ENCODE results near the gene ZNF717.
"Not testable (repeated sequence)": the region's sequence is repeated elsewhere in the genome, so short reads cannot be mapped to it uniquely, and the experiment has no call there.

ZNF717 gene

GRCh38 chr3:75785081-75785755 is at the start of gene ZNF717:
ZNF717 (minus strand) TSS chr3:75785549; CDS start chr3:75783362, 2,187 bp downstream.
- peak; percentile 69 to 88 (median 82) for DNase-seq

- not testable (repeated sequence) for DNase-seq
These were observed 45.7 kb upstream of the ZNF717 start for GRCh38 chr3:75831076-75831475.

GRCh38 chr3:75818019-75818418 is 32.7 kb upstream of the ZNF717 start:
- DNase-seq = not testable (repeated sequence)

- DNase-seq = not testable (repeated sequence)
These were observed 31.2 kb upstream of the ZNF717 start for GRCh38 chr3:75816287-75817180.

GRCh38 chr3:75814797-75815196 is 29.4 kb upstream of the ZNF717 start:
- DNase-seq = no peak

GRCh38 chr3:75782506-75782905 is 2.8 kb downstream of the ZNF717 start:
- no peak for DNase-seq

GRCh38 chr3:75781079-75781745 is 4.1 kb downstream of the ZNF717 start:
- no peak for DNase-seq

GRCh38 chr3:75777742-75778141 is 7.6 kb downstream of the ZNF717 start:
- not testable (repeated sequence) for DNase-seq

GRCh38 chr3:75771631-75772030 is 13.7 kb downstream of the ZNF717 start:
- not testable (repeated sequence) for DNase-seq

GRCh38 chr3:75768303-75769017 is 16.9 kb downstream of the ZNF717 start:
- DNase-seq = no peak

GRCh38 chr3:75737831-75738493 is 47.4 kb downstream of the ZNF717 start:
- no peak for DNase-seq

- no peak for DNase-seq
These were observed 57.4 kb downstream of the ZNF717 start for GRCh38 chr3:75727985-75728384.

GRCh38 chr3:75692061-75692460 is 93.3 kb downstream of the ZNF717 start:
- no peak for DNase-seq

- no peak for DNase-seq
These were observed 98.0 kb downstream of the ZNF717 start for GRCh38 chr3:75687323-75687722.

Data from activated CD4-positive, CD25-positive, alpha-beta regulatory T cell (primary cell).